PC-9 (cell line): ENCODE measurements around the gene BCL2A1. TPM values are rescaled to one million over a fixed set of nuclear protein-coding genes. Genes with fewer than 3 reads are reported as not detected.
"Not testable (repeated sequence)": the region's sequence is repeated elsewhere in the genome, so short reads cannot be mapped to it uniquely, and the experiment has no call there.

Experiments used
- BruUV-seq: library from RNA; stranded (reverse); fragments of 400-500 nt; replicated peaks from 2 replicates; lab custom pipeline; 2021; lab: Mats Ljungman, UMichigan
- CTCF ChIA-PET: fragments of 300-600 bp; sonication (Branson Sonifier 250); formaldehyde crosslinking; loops from one replicate; lab custom pipeline; 2022; ENCODE audit warnings: antibody characterized with exemption; lab: Charles Lee
- POLR2A ChIA-PET: fragments of 300-600 bp; sonication (Branson Sonifier 250); formaldehyde crosslinking; loops from one replicate; lab custom pipeline; 2022; ENCODE audit warnings: antibody characterized with exemption; ENCODE audit not compliant: unreplicated experiment; lab: Charles Lee
- DNase-seq, 2 experiments: peaks; one replicate each; pipeline versions ENCODE4 v3.0.0 to v3.0.0-alpha.2; 2015 to 2022; ENCODE audit warnings: mixed read lengths in 1 of 2
- H2AFZ ChIP-seq: fragments of 200-600 bp; sonication (generic); 2 replicates; pipeline ENCODE4 v1.8.1; 2017; ENCODE audit warnings: antibody characterized with exemption
- H3F3A ChIP-seq: fragments of 200-600 bp; sonication (generic); 2 replicates; pipeline ENCODE4 v1.8.1; 2017; ENCODE audit warnings: antibody characterized with exemption, mild to moderate bottlenecking, low read depth; ENCODE audit not compliant: insufficient read depth
- H3K27ac ChIP-seq: fragments of 200-600 bp; sonication (generic); 2 replicates; pipeline ENCODE4 v1.6.1; 2016; ENCODE audit warnings: mixed run types
- H3K27me3 ChIP-seq: fragments of 200-600 bp; sonication (generic); 2 replicates; pipeline ENCODE4 v1.6.1; 2016; ENCODE audit warnings: low read depth, mixed run types; ENCODE audit not compliant: insufficient read depth
- H3K36me3 ChIP-seq: fragments of 200-600 bp; sonication (generic); 2 replicates; pipeline ENCODE4 v1.6.1; 2016; ENCODE audit warnings: low read depth, mixed run types
- H3K4me1 ChIP-seq: fragments of 200-600 bp; sonication (generic); replicated peaks from 2 replicates; pipeline ENCODE4 v1.6.1; 2016; ENCODE audit warnings: mixed run types; ENCODE audit not compliant: insufficient read depth
- H3K4me2 ChIP-seq: fragments of 200-600 bp; sonication (generic); 2 replicates; pipeline ENCODE4 v1.6.1; 2017; ENCODE audit warnings: mixed run types
- H3K4me3 ChIP-seq: fragments of 200-600 bp; sonication (generic); 2 replicates; pipeline ENCODE4 v1.6.1; 2016; ENCODE audit warnings: mixed run types
- H3K79me2 ChIP-seq: fragments of 200-600 bp; sonication (generic); 2 replicates; pipeline ENCODE4 v1.6.1; 2017; ENCODE audit warnings: low read depth, mixed run types
- H3K9me2 ChIP-seq: fragments of 200-600 bp; sonication (generic); 2 replicates; pipeline ENCODE4 v1.8.1; 2017; ENCODE audit warnings: mild to moderate bottlenecking; ENCODE audit not compliant: insufficient read depth
- H3K9me3 ChIP-seq: fragments of 200-600 bp; sonication (generic); 2 replicates; pipeline ENCODE4 v1.8.1; 2016; ENCODE audit warnings: low read depth; ENCODE audit not compliant: insufficient read depth
- H4K20me1 ChIP-seq: fragments of 200-600 bp; sonication (generic); 2 replicates; pipeline ENCODE4 v1.8.1; 2017; ENCODE audit not compliant: insufficient read depth
- CTCF ChIP-seq: fragments of 200-600 bp; sonication (generic); conservative IDR thresholded peaks from 2 replicates; pipeline ENCODE4 v1.6.1; 2017; ENCODE audit warnings: mixed run types, antibody characterized with exemption, mild to moderate bottlenecking, moderate library complexity
- EZH2 ChIP-seq: fragments of 200-600 bp; sonication (generic); IDR thresholded peaks from 2 replicates; pipeline ENCODE4 v1.8.0; 2017; ENCODE audit warnings: antibody characterized with exemption, low read depth
- intact Hi-C: fragments of 100-400 bp; cut with micrococcal nuclease; formaldehyde crosslinking; loops from one replicate; pipeline ENCODE4 v1.10.0; 2022; ENCODE audit not compliant: unreplicated experiment
- total RNA-seq: library from RNA; stranded (reverse); gene quantifications from 2 replicates; pipeline ENCODE4 v1.2.3, GENCODE V29; 2021

The BCL2A1 gene
- total RNA-seq, 1 experiment from 2014 or later: not detected

GRCh38 chr15:79932447-79932846 lies 38.5 kb downstream of the BCL2A1 start:
- Histone ChIP-seq H3K27ac (no peak overlapping the region), H3K36me3 (no peaks in the 10 kb centered on the region), H3K4me1 (no peaks in the 10 kb centered on the region), H3K79me2 (no peaks in the 10 kb centered on the region), H3F3A (no peaks in the 10 kb centered on the region), H3K4me2 (no peak overlapping the region), H3K27me3 (no peaks in the 10 kb centered on the region), H3K9me3 (no peaks in the 10 kb centered on the region), H2AFZ (no peak overlapping the region), H3K4me3 (no peak overlapping the region), H4K20me1 (no peaks in the 10 kb centered on the region), H3K9me2 (no peaks in the 10 kb centered on the region)
- POLR2A ChIA-PET: no interaction called here
- TF ChIP-seq CTCF: no peak
- no peak for TF ChIP-seq EZH2
- no TSS peak for BruUV-seq
- intact Hi-C loops: no loop called here
- CTCF ChIA-PET: no interaction called here
- no peak for DNase-seq

- H3K4me3 ChIP-seq: no peak overlapping the region
- H3K9me3 ChIP-seq: no peaks in the 10 kb centered on the region
- no peaks in the 10 kb centered on the region for H3K4me1 ChIP-seq
- no peaks in the 10 kb centered on the region for H3K27me3 ChIP-seq
- no peaks in the 10 kb centered on the region for H4K20me1 ChIP-seq
- no peak overlapping the region for H2AFZ ChIP-seq
- H3K36me3 ChIP-seq: no peaks in the 10 kb centered on the region
- H3F3A ChIP-seq: no peaks in the 10 kb centered on the region
- TF ChIP-seq CTCF (no peak), EZH2 (no peak)
- no TSS peak for BruUV-seq
- H3K9me2 ChIP-seq: no peaks in the 10 kb centered on the region
- no peaks in the 10 kb centered on the region; the same call in 1 of the 2 replicates for H3K79me2 ChIP-seq
- DNase-seq: no peak
- H3K27ac ChIP-seq: no peak overlapping the region
- CTCF ChIA-PET: no interaction called here
- POLR2A ChIA-PET: no interaction called here
- intact Hi-C loops: no loop called here
- H3K4me2 ChIP-seq: no peak overlapping the region
Observed at GRCh38 chr15:79930516-79930915, 40.5 kb downstream of the BCL2A1 start.

- Histone ChIP-seq H3F3A (no peaks in the 10 kb centered on the region), H3K9me3 (no peaks in the 10 kb centered on the region), H3K79me2 (no peaks in the 10 kb centered on the region; the same call in 1 of the 2 replicates), H3K4me2 (no peak overlapping the region), H2AFZ (no peak overlapping the region), H3K9me2 (no peaks in the 10 kb centered on the region), H3K36me3 (no peaks in the 10 kb centered on the region), H3K4me3 (no peak overlapping the region), H3K27ac (no peak overlapping the region), H3K27me3 (no peaks in the 10 kb centered on the region), H4K20me1 (no peaks in the 10 kb centered on the region), H3K4me1 (0 out of 2 replicates have a peak, but pooled peaks cover 5% of the 10 kb centered on the region)
- CTCF ChIA-PET: no interaction called here
- BruUV-seq: no TSS peak
- TF ChIP-seq EZH2 (no peak), CTCF (no peak)
- no peak for DNase-seq
- POLR2A ChIA-PET: no interaction called here
- intact Hi-C loops: no loop called here
Observed at GRCh38 chr15:79929412-79929811, 41.6 kb downstream of the BCL2A1 start.

- DNase-seq, H3K4me2 ChIP-seq, H2AFZ ChIP-seq, H4K20me1 ChIP-seq, intact Hi-C loops, BruUV-seq, POLR2A ChIA-PET, H3K4me1 ChIP-seq, H3K27ac ChIP-seq, H3K4me3 ChIP-seq, H3K27me3 ChIP-seq, H3K36me3 ChIP-seq, H3F3A ChIP-seq, H3K9me2 ChIP-seq, CTCF ChIA-PET, H3K9me3 ChIP-seq: not testable (repeated sequence)
- peaks cover 22% of the 10 kb centered on the region for H3K79me2 ChIP-seq
Observed at GRCh38 chr15:79926116-79926515, 44.9 kb downstream of the BCL2A1 start.
